Measurements from ENCODE around the gene PPIL6.

DNA sequence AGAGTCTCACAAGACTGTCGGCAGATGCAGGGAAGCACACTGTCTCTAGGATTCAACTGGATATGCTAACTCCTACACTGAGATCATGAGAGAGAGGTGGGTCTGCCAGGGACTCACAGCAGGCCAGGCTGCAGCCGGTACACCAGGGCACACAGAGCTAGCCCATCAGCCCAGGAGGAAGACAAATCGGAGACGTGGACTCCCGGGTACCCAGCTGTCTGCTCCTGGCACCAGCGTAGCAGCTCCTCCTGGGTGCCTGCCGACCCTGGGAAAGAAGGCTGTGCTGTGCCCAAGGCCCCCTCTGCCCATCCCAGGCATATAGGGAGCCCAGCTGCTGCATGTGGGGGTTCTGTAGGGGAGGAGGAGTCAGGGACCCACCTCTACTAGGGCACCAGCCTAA, 8.2 kb upstream of the PPIL6 start:
- TF ChIP-seq CTCF (conservative IDR thresholded peaks at IDR 0.05; ENCODE audit: low read depth, low read length): no peak
- TF ChIP-seq EZH2 (IDR thresholded peaks at IDR 0.05; ENCODE audit: low read length, unreplicated experiment): no peak
- TF ChIP-seq EZH2phosphoT487 (IDR thresholded peaks at IDR 0.05; ENCODE audit: borderline replicate concordance, low read length): no peak
